Sigmoid colon (tissue), 3 donors: Measurements from ENCODE around the gene ATXN1L.

Source experiments
- CTCF ChIP-seq, 4 experiments: fragments of 450-650 bp in 3 of 4; fragments of 200-600 bp in 1 of 4; IDR thresholded peaks; one replicate each; pipeline ENCODE4 v1.5.1; 2016 to 2019; ENCODE audit warnings: antibody characterized with exemption in 4 of 4, mild to moderate bottlenecking in 3 of 4, moderate library complexity in 2 of 4
- POLR2A ChIP-seq, 2 donors: fragments of 450-650 bp; IDR thresholded peaks; one replicate each; pipeline ENCODE4 v1.6.1; 2016; ENCODE audit warnings: antibody characterized with exemption in 2 of 2, mild to moderate bottlenecking in 2 of 2, moderate library complexity in 2 of 2

GRCh38 chr16:71878911-71879310, 33.1 kb downstream of the ATXN1L start:
- no peak for TF ChIP-seq CTCF (IDR thresholded peaks at IDR 0.05)
- TF ChIP-seq POLR2A (IDR thresholded peaks at IDR 0.05) = no peak
